ENCODE measurements around the gene CD9.

GRCh38 chr12:6279631-6280030, 79.4 kb downstream of the CD9 start:
- TF ChIP-seq CTCF (conservative IDR thresholded peaks at IDR 0.05), result no peak
- TF ChIP-seq ZFX (IDR thresholded peaks at IDR 0.05), result no peak
